Stimulated activated CD4-positive, alpha-beta T cell treated with anti-CD3 and anti-CD28 coated beads, Interleukin-12 subunit alpha, Interleukin-12 subunit beta, amount 100 ng/mL, for 4 hours (primary cell): ENCODE measurements around the gene DOCK1.

Experiments used
- DNase-seq: peaks from one replicate; pipeline ENCODE4 v3.0.0-alpha.2; 2020

Gene DOCK1

DNA sequence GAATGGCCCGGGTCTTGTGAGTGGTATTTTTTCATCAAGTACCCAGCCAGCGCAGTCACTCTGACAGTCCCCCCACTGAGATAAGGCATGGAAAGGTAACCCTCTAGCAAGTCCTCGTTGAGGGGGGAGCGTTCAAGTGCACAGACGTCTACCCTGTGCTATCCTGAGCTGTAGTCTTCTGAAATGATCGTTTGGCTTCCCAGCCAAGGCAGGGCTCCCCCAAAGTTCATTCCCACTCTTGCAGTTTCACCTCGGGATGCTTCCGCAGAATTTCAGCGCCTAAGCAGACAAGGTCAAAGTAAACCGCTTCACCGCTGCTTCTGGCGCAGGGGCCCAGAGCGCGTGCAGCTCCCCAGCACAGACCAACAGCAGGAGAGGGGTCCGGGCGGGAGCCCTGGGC, 289.4 kb downstream of the DOCK1 start:
- no peak for DNase-seq

DNA sequence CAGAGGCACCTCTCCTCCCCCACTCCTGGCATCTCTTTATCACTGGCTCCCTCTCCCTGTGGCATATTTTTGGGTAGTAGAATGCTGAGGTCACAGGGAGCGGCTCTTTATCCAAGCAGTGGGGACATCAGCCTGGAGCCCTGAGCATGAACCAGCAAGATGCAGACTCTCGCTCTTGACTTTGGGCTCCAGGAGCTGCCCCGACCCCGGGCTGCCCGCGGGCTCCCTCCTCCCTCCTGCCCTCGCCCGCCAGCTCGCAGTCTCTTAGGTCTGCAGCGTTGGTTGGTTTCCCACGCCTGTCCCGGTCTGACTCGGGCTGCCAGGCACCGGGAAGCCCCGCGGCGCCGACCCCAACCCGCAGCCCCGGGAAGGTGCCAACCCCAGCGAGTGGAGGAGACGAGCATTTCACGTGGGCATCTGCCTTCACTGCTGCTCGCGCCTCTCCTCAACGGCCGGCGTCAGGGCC, 289.8 kb downstream of the DOCK1 start:
- DNase-seq: no peak

DNA sequence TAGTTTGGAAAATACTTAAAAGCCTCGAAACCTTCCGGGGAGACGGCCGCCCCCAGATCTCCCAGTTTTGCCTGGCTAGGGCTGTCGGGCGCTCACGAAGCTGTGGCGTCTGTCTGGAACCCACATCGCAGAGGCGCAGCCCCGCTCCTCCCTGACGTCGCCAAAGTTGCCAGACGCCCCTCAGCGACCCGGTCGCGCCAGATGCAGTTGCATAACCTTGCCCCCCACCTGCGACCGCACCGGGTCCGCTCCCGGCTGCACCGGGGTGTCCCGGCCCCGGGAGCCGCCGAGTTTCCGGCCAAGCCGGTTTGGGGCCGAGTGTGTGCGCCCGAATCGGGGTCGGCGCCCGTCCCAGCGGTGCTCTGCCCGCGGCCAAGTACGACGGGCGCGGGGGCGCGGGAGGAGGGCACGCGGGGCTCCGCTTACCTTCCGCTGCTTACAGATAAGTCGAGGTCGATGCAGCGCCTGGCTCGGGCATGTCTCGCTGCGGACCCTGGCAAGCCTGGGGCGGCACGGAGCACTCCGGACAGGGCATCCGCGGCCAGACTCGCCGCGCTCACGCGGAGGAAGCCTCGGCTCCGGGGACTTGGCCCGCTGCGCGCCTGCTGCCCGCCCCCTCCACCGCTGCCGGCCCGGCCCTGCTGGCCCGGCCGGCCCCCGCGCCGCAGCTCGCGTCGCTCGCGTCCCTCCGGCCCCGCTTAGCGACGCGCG, 290.5 kb downstream of the DOCK1 start:
- no peak for DNase-seq

DNA sequence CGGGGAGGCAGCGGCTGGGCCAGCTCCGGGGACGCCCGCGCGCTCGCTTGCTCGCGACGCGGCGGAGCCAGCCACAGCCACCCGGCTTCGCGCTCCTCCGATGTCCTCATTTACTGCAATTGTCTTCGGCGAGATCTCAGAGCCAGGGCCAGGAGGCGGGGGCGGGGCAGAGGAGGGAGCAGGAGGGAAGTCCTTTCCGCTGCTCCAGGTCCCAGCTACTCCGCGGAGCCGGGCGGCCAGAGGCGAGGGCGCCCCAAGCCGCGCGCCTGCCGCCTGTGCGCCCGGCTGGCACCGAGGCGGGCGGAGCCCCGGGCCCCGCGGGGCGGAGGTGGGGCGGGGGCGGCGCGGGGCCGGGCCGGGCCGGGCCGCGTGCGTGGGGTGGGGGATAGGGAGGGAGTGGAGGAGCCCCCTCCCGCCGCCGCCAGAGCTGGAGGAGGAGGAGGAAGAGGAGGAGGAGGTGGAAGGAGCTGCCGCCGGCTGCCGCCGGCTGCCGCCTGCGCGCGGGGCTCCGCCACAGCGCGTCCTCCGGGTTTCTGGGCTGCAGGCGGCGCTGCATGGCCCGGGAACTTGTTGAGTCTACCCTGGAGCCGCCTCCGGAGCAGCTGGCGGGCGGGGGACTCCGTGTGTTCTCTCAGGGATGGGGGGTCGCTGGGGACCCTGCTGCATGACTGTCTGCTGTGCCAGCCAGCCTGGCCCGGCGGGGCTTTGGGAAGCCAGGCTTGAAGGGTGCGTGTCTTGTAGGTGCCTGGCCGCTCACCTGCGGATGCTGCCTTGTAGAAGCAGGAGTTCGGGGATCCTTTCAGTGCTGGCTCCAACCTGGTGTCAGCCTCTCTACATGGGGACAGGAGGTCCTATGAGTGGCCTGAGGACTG, 291.3 kb downstream of the DOCK1 start, which contains the start of gene INSYN2A:
TSS of gene INSYN2A (minus strand) at position 310 of the 872 bp plus-strand sequence. CDS start 20,196 bp downstream, outside the sequence.
- no peak for DNase-seq

DNA sequence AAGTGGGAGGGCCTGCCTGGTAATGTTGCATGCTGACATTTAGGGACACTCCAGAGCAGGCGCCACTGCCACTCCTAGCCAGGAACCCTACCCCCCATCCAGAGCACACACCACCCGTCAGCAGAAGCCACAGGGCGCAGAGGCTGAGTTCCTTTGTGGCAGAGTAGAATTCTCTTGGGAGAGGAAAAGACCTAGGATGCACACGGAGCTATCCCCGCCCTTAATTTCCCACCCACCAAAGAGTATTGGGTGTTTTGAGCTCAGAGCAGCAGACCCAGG, 291.9 kb downstream of the DOCK1 start:
- DNase-seq: no peak

DNA sequence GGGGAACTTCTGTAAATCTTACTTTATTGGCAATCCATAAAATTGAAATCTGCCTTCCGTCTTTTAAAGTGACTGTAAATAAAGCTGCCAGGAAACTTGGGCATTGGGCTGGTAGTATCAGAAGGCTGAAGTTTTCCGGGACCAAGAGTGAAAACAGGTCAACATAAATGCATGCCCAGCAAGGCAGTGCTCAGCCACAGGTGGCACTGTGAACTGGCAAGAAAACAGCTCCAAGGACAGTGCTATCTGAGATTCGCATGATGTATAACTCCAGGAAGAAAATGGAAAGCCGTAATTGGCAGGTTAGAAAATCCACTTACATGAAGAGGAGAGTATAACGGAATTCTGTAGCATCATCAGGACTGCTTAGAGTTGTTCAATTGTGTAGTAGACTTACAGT, 293.1 kb downstream of the DOCK1 start:
- no peak for DNase-seq

DNA sequence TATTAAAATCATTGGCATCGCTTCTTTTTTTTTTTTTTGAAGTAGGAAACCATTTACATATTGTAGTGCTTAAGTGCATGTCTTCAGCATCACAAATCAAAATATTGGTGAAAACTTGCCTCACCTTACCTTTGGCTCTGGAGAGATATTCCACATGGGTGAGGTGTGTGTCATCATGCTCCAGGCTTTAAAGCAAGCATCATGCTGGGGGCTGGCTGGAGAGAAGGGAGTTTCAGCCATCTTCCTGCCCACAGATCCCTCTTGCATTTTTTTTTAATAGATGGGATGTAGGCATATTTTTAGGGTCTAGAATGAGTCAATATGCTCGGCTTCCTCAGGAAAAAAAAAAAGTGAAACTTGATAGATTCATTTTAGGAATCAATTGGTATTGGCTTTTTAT, 293.5 kb downstream of the DOCK1 start:
- no peak for DNase-seq

DNA sequence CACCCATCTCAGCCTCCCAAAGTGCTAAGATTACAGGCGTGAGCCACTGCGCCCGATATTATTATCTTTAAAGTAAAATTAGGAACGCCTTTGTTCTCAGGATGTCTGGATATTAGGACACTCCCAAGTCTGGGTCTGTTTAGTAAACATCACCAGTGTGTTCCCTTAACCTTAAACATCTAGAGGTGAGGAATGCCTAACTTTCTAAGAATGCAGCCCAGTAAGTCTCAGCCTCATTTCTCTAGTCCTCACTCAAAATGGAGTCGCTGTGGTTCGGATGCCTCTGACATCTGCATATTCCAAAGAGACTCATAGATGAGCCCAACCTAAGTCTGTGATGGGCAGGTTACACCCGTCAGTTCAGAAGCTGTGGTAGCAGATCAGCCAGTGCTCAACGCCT, 295.4 kb downstream of the DOCK1 start:
- no peak for DNase-seq

DNA sequence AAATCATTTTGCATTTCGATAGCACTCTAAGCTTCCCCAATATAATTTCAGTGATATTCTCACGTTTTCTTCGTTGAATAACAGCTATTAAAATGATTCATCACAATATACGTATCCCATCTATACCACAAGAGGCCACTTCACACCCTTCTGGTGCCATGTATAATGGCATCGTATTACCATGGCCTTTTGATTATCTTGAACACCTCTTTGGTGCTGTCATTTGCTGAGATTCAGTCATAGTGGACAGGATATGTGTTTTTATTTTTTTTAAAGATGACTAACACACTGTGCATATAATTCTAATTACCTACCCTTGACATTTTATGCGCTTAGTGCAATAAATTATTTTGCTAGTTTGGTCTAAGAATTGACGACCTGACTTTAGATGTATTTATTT, 297.8 kb downstream of the DOCK1 start:
- no peak for DNase-seq

DNA sequence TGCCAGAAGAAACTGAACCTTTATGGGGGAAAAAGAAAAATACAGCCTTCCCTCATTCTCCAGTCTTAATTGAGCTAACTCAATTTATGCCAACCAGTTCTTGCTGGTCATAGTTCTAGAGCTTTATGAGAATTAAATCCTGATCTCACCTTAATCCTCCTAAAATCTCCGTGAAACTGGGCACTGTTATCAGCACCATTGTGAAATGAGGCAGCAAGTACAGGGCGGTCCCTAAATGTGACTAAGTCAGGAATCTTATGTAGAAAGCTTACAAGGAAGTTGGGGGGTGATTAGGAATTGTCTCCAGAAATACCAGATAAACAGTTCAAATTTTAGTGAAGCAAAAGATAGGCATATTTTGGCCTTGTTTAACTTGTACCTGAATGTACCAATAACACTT, 301.9 kb downstream of the DOCK1 start:
- DNase-seq: no peak

DNA sequence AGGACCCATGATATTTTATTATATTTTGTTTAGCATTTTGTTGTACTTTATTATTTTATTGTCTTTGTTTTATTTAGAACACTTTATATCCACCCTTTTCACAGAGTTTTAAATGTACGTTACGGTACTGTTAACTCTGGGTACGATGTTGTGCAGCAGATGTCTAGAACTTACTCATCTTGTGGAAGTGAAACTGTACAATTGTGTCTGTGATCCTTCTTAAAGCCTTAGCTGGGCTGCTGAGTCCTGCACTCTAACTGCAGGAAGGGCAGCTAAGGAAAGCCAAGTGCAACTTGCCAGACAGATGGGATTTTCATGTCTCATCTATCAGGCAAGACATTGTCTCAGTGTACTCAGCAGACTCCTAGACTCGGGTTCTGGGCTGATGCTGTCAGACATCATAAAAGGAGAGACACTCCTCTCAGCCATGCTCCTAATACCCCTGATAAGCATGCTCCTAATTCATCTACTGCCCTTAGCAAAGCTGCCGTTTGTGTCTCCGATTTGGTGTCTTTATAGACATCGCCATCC, 305.8 kb downstream of the DOCK1 start:
- no peak for DNase-seq

DNA sequence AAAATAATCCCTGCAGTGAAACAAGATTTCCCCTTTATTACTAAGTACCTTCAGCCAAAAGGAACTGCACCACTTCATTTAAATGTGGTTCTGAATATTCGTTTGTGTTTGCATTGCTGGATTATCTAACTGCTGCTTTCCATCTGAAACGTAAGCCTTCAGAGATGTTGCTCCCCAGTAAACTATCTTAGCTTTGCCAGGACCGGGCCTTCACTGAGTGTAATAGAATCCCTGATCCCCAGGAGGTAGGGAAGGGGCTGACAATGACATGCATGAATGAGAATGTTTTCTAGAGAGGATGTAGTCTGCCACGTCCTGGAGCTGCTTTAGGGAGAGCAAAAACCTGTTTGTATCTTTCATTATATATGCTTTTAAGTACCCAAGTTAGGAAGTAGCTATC, 310.6 kb downstream of the DOCK1 start:
- no peak for DNase-seq

DNA sequence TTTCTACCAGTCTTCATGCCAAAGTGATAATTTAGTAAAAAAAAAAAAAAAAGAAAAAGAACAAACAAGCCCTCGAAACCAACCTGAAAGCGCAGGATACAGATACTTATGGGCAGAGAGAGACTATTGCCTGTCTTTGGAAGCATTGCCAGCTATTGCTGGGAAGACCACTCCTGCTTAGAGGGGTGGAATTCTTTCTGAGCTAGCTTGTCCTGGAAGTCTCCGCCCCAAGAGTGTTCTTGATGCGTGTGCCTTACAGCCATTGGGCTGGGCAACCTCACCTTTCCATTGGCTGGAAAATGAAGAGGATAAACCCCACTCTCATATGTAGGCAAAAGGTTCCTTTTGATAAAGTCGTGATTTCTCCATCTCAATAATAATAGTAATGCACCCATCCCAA, 311.0 kb downstream of the DOCK1 start:
- DNase-seq: no peak

DNA sequence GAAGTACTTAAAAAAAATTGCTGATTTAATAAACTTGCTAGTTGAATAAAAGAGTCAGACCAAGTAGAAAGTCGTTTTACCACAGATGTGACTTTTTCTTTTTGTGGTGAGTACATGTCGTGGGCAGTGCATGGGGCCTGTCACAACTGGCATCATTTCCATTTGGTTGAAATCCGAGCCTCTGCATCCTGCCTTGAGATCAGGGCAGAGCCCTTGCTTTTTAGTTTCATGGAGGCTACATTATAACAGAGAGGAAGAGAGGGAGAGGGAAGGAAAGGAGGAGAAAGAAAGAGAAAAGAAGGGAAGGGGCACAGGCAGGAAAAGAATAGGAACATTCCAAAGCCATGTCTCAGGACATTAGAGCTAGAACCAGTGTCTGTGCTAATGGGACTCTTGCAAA, 311.6 kb downstream of the DOCK1 start:
- DNase-seq: no peak

DNA sequence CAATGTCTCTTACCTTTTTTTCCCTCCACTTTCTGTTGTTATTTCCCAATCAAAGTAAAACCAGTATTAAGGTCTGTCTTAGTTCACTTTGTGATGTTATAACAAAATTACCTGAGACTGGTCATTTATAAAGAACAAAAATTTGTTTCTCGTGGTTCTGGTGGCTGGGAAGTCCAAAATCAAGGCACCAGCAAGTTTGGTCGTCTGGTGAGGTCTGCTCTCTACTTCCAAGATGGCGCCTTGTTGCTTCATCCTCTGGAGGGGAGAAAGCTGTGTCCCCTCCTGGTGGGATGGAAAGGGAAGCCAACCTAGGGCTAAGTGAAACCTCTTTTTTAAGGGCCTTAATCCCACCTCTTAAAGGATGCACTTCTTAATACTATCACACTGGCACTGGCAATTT, 313.4 kb downstream of the DOCK1 start:
- no peak for DNase-seq

DNA sequence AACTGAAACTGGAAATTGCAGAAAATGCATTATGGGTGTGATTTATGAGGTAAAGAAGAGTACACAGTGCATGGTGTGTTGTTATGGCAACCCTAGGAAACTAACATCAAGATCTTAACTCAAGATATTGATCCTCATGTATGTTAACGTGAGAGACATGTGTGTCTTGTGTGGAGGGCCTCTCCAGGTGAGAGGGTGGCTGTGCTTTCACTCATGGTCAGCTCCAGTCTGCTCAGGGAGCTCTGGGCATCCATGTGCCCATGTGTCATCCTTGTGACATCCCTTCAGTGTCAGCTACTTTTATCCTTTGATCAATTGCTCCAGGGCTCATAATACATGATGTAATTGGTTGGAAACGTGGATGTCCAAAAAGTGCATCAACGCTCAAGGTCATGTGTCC, 316.1 kb downstream of the DOCK1 start:
- DNase-seq: no peak

DNA sequence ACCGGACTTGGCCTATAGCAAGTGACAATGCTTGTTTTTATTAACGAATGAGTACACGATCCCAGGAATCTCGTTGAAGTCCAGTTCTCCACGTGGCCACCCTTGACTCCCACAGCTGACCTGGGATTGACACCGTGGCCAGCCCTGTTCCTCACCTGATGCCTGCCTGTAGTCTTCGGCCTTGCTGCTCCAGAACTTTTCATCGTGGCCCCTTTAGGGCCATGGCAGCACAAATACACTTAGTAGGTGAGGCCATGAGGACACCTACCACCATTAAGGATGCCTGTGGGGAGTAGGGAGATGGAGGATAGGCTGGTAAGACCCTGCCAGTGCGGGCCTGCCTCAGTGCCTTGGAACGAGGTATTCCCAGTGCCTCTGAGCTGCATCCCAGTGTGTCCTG, 321.8 kb downstream of the DOCK1 start:
- DNase-seq: no peak

DNA sequence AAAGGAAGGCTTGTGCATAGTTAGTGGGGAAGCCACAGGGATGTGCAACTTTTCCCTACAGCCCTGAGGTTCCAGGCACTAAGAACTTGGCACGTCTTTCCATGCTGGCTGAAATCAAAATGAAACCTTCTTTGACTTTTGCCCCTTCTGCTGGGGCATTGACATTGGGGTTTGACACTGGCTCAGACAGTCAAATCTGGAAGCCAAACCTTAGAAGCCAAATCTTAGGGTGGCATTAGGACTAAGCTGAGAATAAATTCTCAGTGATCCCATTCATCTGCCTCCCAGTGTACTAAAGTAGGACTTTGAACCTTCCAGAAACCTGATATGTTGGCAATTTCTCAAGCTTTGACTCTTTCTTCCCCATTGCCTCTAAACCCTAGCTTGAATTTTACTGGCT, 322.4 kb downstream of the DOCK1 start:
- DNase-seq: no peak

DNA sequence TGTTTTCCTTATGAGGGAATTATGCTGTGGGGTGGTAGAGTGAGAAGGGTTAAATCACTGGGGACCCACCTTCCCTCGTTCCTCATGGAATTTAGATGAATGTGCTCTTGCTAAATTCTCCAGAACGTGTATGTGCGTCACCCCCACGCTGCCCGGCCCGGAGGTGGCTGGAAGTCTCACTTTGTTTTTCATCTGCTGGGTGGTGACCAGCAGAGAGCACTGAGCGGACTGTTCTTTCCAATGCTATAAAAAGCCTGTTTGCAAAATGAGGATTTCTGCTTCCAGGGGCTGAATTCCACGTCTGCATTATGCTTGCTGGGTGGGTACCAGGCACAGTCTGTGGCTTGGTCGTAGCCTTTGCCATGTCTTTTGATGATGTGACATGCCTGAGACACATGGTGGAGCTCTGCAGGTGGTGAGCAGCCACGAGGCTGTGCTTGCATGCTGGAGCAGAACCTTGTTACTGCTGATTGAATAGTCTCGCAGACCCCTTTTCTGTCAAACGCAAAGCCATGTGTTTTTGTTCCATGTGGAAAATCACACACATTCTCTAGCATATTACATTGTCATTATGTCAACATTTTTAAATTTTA, 323.1 kb downstream of the DOCK1 start:
- DNase-seq: no peak

DNA sequence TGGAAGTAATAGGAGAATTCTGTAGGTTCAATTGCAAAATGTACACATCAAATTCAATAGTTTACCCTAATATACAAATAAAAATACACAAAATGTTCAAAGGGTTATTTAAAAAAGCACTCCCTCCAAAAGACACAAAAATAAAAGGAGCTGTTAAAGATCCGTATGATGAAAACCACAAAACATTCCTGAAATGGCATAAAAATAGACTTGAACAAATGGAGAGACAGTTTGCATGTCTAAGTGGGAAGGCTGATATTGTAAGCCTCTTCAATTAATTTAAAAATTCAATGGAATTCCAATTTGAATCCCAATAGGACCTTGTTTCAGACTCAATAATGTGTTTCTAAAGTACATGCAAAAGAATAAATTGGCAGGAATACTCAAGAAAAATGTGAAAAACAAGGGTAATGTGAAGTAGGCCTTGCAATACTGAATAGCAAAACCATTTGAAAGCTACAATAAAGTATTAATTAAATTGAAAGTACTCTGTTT, 329.1 kb downstream of the DOCK1 start:
- no peak for DNase-seq

DNA sequence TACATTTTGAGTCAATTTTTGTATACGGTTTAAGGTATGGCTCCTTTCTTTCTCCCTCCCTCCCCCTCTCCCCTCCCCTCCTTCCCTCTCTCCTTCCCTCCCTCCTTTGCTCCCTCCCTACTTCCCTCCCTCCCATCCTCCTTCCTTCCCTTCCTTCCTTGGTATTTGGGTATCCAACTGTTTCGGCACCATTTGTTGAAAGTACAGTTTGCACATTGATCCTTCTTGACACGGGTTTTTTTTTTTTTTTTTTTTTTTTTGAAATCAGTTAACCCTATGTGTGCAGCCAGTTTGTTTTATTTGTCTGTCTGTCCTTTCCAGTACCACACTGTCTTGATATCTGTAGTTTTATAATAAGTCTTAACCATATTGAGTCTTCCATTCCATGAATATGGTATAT, 331.0 kb downstream of the DOCK1 start:
- DNase-seq: no peak

DNA sequence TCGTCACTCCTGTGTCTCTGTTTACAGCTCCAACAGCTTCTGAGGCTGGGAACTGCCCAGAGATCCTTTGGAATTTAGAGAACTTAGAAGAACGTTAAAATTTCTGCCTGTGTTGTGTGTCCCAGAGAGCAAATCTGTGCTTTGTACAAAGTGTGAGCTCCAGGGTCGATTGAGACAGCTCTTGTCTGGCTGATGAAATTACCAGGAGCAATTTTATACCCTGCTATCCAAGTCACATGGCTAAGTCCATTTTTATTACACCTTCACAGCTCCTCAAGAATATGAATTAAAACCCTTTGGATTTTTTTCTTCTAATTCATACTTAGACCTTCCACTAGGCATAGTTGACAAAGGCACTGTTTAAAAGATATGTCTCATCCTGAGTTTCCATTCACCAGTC, 337.7 kb downstream of the DOCK1 start:
- no peak for DNase-seq

DNA sequence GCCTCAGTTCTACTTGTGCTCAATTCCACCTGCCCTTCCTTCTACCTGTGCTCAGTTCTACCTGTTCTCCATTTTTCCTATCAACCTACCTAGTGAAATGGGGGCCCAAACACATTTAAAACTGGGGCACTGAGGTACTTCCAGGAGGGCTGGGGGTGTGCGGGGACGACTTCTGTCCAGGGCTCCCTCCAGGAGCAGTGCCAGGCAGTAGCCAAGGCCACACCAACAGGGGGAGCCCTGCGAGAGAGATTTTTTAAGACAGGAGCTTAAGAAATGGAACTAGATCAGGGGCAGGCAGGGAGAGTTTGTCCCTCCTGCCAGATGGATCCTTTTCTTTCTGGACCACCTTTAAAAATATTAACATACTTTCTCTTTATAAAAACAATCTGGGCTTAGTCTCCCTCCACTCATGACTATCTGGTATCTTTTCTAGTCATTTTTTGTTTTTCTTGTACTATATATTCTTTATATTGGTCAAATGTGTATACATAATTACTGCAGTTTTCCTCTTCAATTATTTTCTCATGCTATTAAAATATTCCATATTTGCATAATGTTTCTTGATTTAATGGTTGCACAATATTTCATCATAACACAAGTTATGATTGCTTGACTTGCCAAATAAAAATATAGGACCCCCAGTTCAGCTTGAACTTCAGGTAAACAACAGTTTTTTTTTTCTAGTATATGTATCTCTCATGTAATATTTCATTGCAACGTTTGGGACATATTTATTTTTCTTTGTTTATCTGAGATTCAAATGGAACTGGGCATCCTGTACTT, 338.5 kb downstream of the DOCK1 start:
- DNase-seq: peak; percentile 13
